HG02884 (cell line): ENCODE data around the gene NDUFB11.
"Not testable (repeated sequence)": the region's sequence is repeated elsewhere in the genome, so short reads cannot be mapped to it uniquely, and the experiment has no call there.

Experiments
- ATAC-seq: cut with Tn5 transposase; IDR thresholded peaks from one replicate; pipeline ENCODE4 v1.9.1; 2021; ENCODE audit warnings: mild to moderate bottlenecking, moderate library complexity; ENCODE audit not compliant: unreplicated experiment

Gene NDUFB11

GRCh38 chrX:47146936-47147859 is 2.7 kb upstream of the NDUFB11 start:
- no peak for ATAC-seq

GRCh38 chrX:47146121-47146935 is 1.8 kb upstream of the NDUFB11 start:
- ATAC-seq: no peak

- peak; percentile 25 for ATAC-seq
Observed at GRCh38 chrX:47145395-47146120, 1.1 kb upstream of the NDUFB11 start.

GRCh38 chrX:47143894-47144625 is 442 bp downstream of the NDUFB11 start:
- ATAC-seq: peak; percentile 6

- ATAC-seq: no peak
Observed at GRCh38 chrX:47138171-47138570, 6.3 kb downstream of the NDUFB11 start.

- ATAC-seq: not testable (repeated sequence)
Observed at GRCh38 chrX:47135650-47136049, 8.9 kb downstream of the NDUFB11 start.

GRCh38 chrX:47133493-47133892 is 11.0 kb downstream of the NDUFB11 start:
- no peak for ATAC-seq

- no peak for ATAC-seq
Observed at GRCh38 chrX:47129899-47130358, 14.6 kb downstream of the NDUFB11 start.

- peak; percentile 98 for ATAC-seq
Observed at GRCh38 chrX:47129157-47129898, 15.2 kb downstream of the NDUFB11 start.

- ATAC-seq: not testable (repeated sequence)
Observed at GRCh38 chrX:47124466-47124865, 20.0 kb downstream of the NDUFB11 start.

GRCh38 chrX:47116551-47117110 is 27.9 kb downstream of the NDUFB11 start:
- not testable (repeated sequence) for ATAC-seq

- no peak for ATAC-seq
Observed at GRCh38 chrX:47112316-47112954, 32.1 kb downstream of the NDUFB11 start.

GRCh38 chrX:47110936-47111615 is 33.4 kb downstream of the NDUFB11 start:
- ATAC-seq: not testable (repeated sequence)

GRCh38 chrX:47101206-47101605 is 43.3 kb downstream of the NDUFB11 start:
- ATAC-seq: no peak

- no peak for ATAC-seq
Observed at GRCh38 chrX:47098338-47099094, 46.0 kb downstream of the NDUFB11 start.

GRCh38 chrX:47097018-47097417 is 47.5 kb downstream of the NDUFB11 start:
- ATAC-seq: no peak

- no peak for ATAC-seq
Observed at GRCh38 chrX:47093860-47094259, 50.6 kb downstream of the NDUFB11 start.
